Neural cell (in vitro differentiated cells): Measurements from ENCODE around the gene RMI2. TPM values are rescaled to one million over a fixed set of nuclear protein-coding genes. Genes with fewer than 3 reads are reported as not detected.

Experiments
- H2AFZ ChIP-seq: fragments of 200-600, 300-800 bp; sonication (generic), shearing (Covaris generic); 2 replicates; pipeline ENCODE4 v1.6.0; 2014; ENCODE audit warnings: low read depth, mild to moderate bottlenecking, antibody characterized with exemption, low read length, moderate library complexity
- H3F3A ChIP-seq: fragments of 200-600 bp; shearing (Covaris generic); 2 replicates; pipeline ENCODE4 v1.6.1; 2016; ENCODE audit warnings: mild to moderate bottlenecking, moderate library complexity, mixed read lengths, antibody characterized with exemption, low read length; ENCODE audit not compliant: insufficient read depth, poor library complexity, severe bottlenecking
- H3K27ac ChIP-seq: fragments of 200-600, 300-800 bp; sonication (generic), shearing (Covaris generic); 2 replicates; pipeline ENCODE4 v1.5.1; 2014; ENCODE audit warnings: mild to moderate bottlenecking, low read length, moderate library complexity
- H3K27me3 ChIP-seq: fragments of 300-800, 200-600 bp; sonication (generic), shearing (Covaris generic); 2 replicates; pipeline ENCODE4 v1.6.0; 2014; ENCODE audit warnings: mild to moderate bottlenecking, low read depth, low read length, moderate library complexity; ENCODE audit not compliant: insufficient read depth
- H3K36me3 ChIP-seq: fragments of 300-800, 200-600 bp; sonication (generic), shearing (Covaris generic); 2 replicates; pipeline ENCODE4 v1.5.1; 2014; ENCODE audit warnings: mild to moderate bottlenecking, antibody characterized with exemption, low read length, moderate library complexity; ENCODE audit not compliant: insufficient read depth
- H3K4me2 ChIP-seq: fragments of 300-800, 200-600 bp; sonication (generic), shearing (Covaris generic); 2 replicates; pipeline ENCODE4 v1.6.0; 2014; ENCODE audit warnings: mild to moderate bottlenecking, low read length
- H3K4me3 ChIP-seq: fragments of 300-800, 200-600 bp; sonication (generic), shearing (Covaris generic); 2 replicates; pipeline ENCODE4 v1.5.1; 2014; ENCODE audit warnings: mild to moderate bottlenecking, low read length, moderate library complexity
- H3K79me2 ChIP-seq: fragments of 200-600 bp; shearing (Covaris generic); replicated peaks from 2 replicates; pipeline ENCODE4 v1.6.0; 2014; ENCODE audit warnings: mild to moderate bottlenecking, low read length, moderate library complexity; ENCODE audit not compliant: insufficient read depth
- H3K9ac ChIP-seq: fragments of 300-800, 200-600 bp; sonication (generic), shearing (Covaris generic); 2 replicates; pipeline ENCODE4 v1.6.1; 2016; ENCODE audit warnings: mild to moderate bottlenecking, low read length, mixed read lengths
- H3K9me2 ChIP-seq: fragments of 200-600 bp; shearing (Covaris generic); 2 replicates; pipeline ENCODE4 v1.6.1; 2016; ENCODE audit warnings: mild to moderate bottlenecking, low read length, mixed read lengths; ENCODE audit not compliant: insufficient read depth
- H3K9me3 ChIP-seq: fragments of 200-600, 300-800 bp; sonication (generic), shearing (Covaris generic); 2 replicates; pipeline ENCODE4 v1.6.1; 2016; ENCODE audit warnings: mild to moderate bottlenecking, mixed run types, low read length, moderate library complexity, mixed read lengths
- H4K20me1 ChIP-seq: fragments of 200-600 bp; shearing (Covaris generic); 2 replicates; pipeline ENCODE4 v1.6.1; 2016; ENCODE audit warnings: mild to moderate bottlenecking, mixed run types; ENCODE audit not compliant: insufficient read depth
- EP300 ChIP-seq: fragments of 450-650 bp; conservative IDR thresholded peaks from 2 replicates; pipeline ENCODE4 v1.6.1; 2014; ENCODE audit warnings: antibody characterized with exemption, mild to moderate bottlenecking, moderate library complexity; ENCODE audit not compliant: poor library complexity, severe bottlenecking
- EZH2 ChIP-seq: fragments of 200-600, 300-800 bp; shearing (Covaris generic), sonication (generic); IDR thresholded peaks from 2 replicates; pipeline ENCODE4 v1.6.1; 2014; ENCODE audit warnings: antibody characterized with exemption, low read length, borderline replicate concordance, mild to moderate bottlenecking; ENCODE audit not compliant: insufficient read depth, poor library complexity, severe bottlenecking
- MXI1 ChIP-seq: fragments of 450-650 bp; conservative IDR thresholded peaks from 2 replicates; pipeline ENCODE4 v1.6.1; 2014; ENCODE audit warnings: antibody characterized with exemption, mild to moderate bottlenecking; ENCODE audit not compliant: poor library complexity, severe bottlenecking
- POLR2AphosphoS5 ChIP-seq: IDR thresholded peaks from 2 replicates; pipeline ENCODE4 v1.6.1; 2012
- RAD21 ChIP-seq: fragments of 450-650 bp; conservative IDR thresholded peaks from 2 replicates; pipeline ENCODE4 v1.6.1; 2014; ENCODE audit warnings: antibody characterized with exemption, mild to moderate bottlenecking, moderate library complexity
- REST ChIP-seq: IDR thresholded peaks from 2 replicates; pipeline ENCODE4 v1.6.1; 2012; ENCODE audit warnings: borderline replicate concordance
- SMC3 ChIP-seq: fragments of 450-650 bp; conservative IDR thresholded peaks from 2 replicates; pipeline ENCODE4 v1.6.1; 2014; ENCODE audit warnings: antibody characterized with exemption, mild to moderate bottlenecking, moderate library complexity; ENCODE audit not compliant: poor library complexity
- TAF1 ChIP-seq: IDR thresholded peaks from 2 replicates; pipeline ENCODE4 v1.6.1; 2012; ENCODE audit warnings: low read depth
- polyA plus RNA-seq: library from polyadenylated mRNA; depleted of rRNA; stranded (reverse); fragments of >200 nt; gene quantifications from 2 replicates; pipeline ENCODE4 v1.2.3, GENCODE V29; 2014
- TF ChIP-seq, protein P1 (sequence below): fragments of 450-650 bp; IDR thresholded peaks from 2 replicates; pipeline ENCODE4 v1.5.1; 2014; ENCODE audit warnings: antibody characterized with exemption, mild to moderate bottlenecking, moderate library complexity; ENCODE audit not compliant: poor library complexity, severe bottlenecking

RMI2 gene
- polyA plus RNA-seq, 1 donor from 2014 or later, result 0.48 TPM

DNA sequence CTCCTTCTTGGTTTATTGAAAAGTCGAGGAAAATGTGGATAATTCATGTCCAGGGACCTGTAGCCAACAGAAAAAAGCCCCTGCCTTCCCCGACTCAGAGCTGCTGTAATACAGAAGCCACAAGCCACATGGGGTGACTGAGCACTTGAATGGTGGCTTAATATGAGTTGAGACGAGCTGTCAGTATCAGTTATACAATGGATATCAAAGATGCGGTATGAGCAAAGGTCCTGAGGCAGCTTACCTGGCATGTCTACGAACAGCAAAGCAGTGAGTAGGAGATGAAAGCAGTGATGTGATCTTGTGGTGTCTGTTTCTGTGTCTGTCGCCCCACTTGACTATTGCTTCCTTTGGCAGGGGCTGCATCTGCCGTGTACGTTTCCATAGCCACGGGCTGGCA, 12.2 kb upstream of the RMI2 start:
- Histone ChIP-seq H4K20me1 (no peaks in the 10 kb centered on the region), H3K4me2 (no peak overlapping the region), H3K79me2 (no peaks in the 10 kb centered on the region), H3K9me2 (no peaks in the 10 kb centered on the region), H3F3A (no peaks in the 10 kb centered on the region), H3K9me3 (no peaks in the 10 kb centered on the region), H3K27me3 (no peaks in the 10 kb centered on the region), H3K4me3 (no peak overlapping the region), H2AFZ (no peak overlapping the region), H3K9ac (no peak overlapping the region), H3K27ac (no peak overlapping the region), H3K36me3 (no peaks in the 10 kb centered on the region)
- TF ChIP-seq EP300, result no peak
- TF ChIP-seq, protein P1, sequence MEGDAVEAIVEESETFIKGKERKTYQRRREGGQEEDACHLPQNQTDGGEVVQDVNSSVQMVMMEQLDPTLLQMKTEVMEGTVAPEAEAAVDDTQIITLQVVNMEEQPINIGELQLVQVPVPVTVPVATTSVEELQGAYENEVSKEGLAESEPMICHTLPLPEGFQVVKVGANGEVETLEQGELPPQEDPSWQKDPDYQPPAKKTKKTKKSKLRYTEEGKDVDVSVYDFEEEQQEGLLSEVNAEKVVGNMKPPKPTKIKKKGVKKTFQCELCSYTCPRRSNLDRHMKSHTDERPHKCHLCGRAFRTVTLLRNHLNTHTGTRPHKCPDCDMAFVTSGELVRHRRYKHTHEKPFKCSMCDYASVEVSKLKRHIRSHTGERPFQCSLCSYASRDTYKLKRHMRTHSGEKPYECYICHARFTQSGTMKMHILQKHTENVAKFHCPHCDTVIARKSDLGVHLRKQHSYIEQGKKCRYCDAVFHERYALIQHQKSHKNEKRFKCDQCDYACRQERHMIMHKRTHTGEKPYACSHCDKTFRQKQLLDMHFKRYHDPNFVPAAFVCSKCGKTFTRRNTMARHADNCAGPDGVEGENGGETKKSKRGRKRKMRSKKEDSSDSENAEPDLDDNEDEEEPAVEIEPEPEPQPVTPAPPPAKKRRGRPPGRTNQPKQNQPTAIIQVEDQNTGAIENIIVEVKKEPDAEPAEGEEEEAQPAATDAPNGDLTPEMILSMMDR, result no peak
- TF ChIP-seq MXI1, result no peak
- TF ChIP-seq EZH2, result no peak
- no peak for TF ChIP-seq REST
- TF ChIP-seq POLR2AphosphoS5, result no peak
- TF ChIP-seq TAF1, result no peak
- TF ChIP-seq RAD21, result no peak
- TF ChIP-seq SMC3, result no peak

- H3K27ac ChIP-seq, result no peak overlapping the region
- H3K4me2 ChIP-seq, result no peak overlapping the region
- H3K9ac ChIP-seq, result no peak overlapping the region
- H3K4me3 ChIP-seq, result no peak overlapping the region
- H3K36me3 ChIP-seq, result no peaks in the 10 kb centered on the region
- H3K9me3 ChIP-seq, result no peaks in the 10 kb centered on the region
- no peaks in the 10 kb centered on the region for H3K27me3 ChIP-seq
- TF ChIP-seq RAD21, result no peak
- TF ChIP-seq REST, result no peak
- TF ChIP-seq MXI1, result no peak
- no peak for TF ChIP-seq SMC3
- no peaks in the 10 kb centered on the region for H3K79me2 ChIP-seq
- H3F3A ChIP-seq, result no peaks in the 10 kb centered on the region
- H3K9me2 ChIP-seq, result no peaks in the 10 kb centered on the region
- no peak overlapping the region for H2AFZ ChIP-seq
- H4K20me1 ChIP-seq, result no peaks in the 10 kb centered on the region
Observed at GRCh38 chr16:11333702-11334101, 11.6 kb upstream of the RMI2 start.
